Daoy (cell line): ENCODE results near the gene OTOA. TPM values are rescaled to one million over a fixed set of nuclear protein-coding genes. Genes with fewer than 3 reads are reported as not detected.

Source experiments
- total RNA-seq: library from RNA; depleted of rRNA; stranded (reverse); fragments of >200 nt; shearing (Covaris generic); gene quantifications from 2 replicates; pipeline ENCODE4 v1.2.3, GENCODE V29; 2014; rRNA removed

OTOA gene
- total RNA-seq, 1 experiment from 2014 or later = not detected

Other genes starting within 250 kb of the OTOA start
- gene METTL9, start 64.4 kb upstream of the OTOA start, total RNA-seq = 145 and 146 TPM in 2 replicates
- gene IGSF6, start 11.4 kb upstream of the OTOA start, total RNA-seq = not detected in 2 replicates
- 4.2 and 8.2 TPM in 2 replicates for gene NPIPB4, start 193.8 kb downstream of the OTOA start, total RNA-seq